HepG2 (cell line): ENCODE data around the gene MCF2L. TPM values are rescaled to one million over a fixed set of nuclear protein-coding genes. Genes with fewer than 3 reads are reported as not detected.

Experiments
- AKNA ChIP-seq: sonication (generic); formaldehyde crosslinking; IDR thresholded peaks from 2 replicates; pipeline ENCODE4 v1.4.0; 2020; ENCODE audit warnings: missing genetic modification reagents, borderline replicate concordance
- ATF2 ChIP-seq: sonication (generic); formaldehyde crosslinking; IDR thresholded peaks from 2 replicates; pipeline ENCODE4 v1.4.0; 2020; ENCODE audit warnings: missing genetic modification reagents
- FOSL2 ChIP-seq: sonication (generic); formaldehyde crosslinking; IDR thresholded peaks from 2 replicates; pipeline ENCODE4 v1.4.0; 2020; ENCODE audit warnings: missing genetic modification reagents
- HDAC1 ChIP-seq: sonication (generic); formaldehyde crosslinking; IDR thresholded peaks from 2 replicates; pipeline ENCODE4 v1.5.1; 2020; ENCODE audit warnings: mild to moderate bottlenecking, missing genetic modification reagents
- HOXA7 ChIP-seq: sonication (generic); formaldehyde crosslinking; IDR thresholded peaks from 2 replicates; pipeline ENCODE4 v1.8.1; 2022; ENCODE audit warnings: mild to moderate bottlenecking, missing genetic modification reagents, moderate library complexity
- NR2F1 ChIP-seq, 2 experiments: fragments of 450-650 bp in 1 of 2; formaldehyde crosslinking in 1 of 2; IDR thresholded peaks; 2 replicates each; pipeline versions ENCODE4 v1.5.0 to v1.6.1; 2016 to 2020; ENCODE audit warnings: mild to moderate bottlenecking in 1 of 2, missing compliant biosample characterization in 1 of 2, missing genetic modification reagents in 1 of 2, moderate library complexity in 1 of 2
- TGIF2 ChIP-seq: IDR thresholded peaks from 2 replicates; pipeline ENCODE4 v1.6.1; 2016; ENCODE audit warnings: control low read depth, missing compliant biosample characterization
- ZBTB3 ChIP-seq: sonication (generic); formaldehyde crosslinking; IDR thresholded peaks from 2 replicates; pipeline ENCODE4 v1.4.0; 2020; ENCODE audit warnings: low read depth, mild to moderate bottlenecking, moderate library complexity, missing genetic modification reagents, borderline replicate concordance
- ZNF281 ChIP-seq: sonication (generic); formaldehyde crosslinking; IDR thresholded peaks from 2 replicates; pipeline ENCODE4 v1.4.0; 2020; ENCODE audit warnings: missing genetic modification reagents, borderline replicate concordance
- ZNF460 ChIP-seq: sonication (generic); formaldehyde crosslinking; IDR thresholded peaks from 2 replicates; pipeline ENCODE4 v1.5.1; 2020; ENCODE audit warnings: missing genetic modification reagents, mild to moderate bottlenecking, borderline replicate concordance
- ZNF598 ChIP-seq: sonication (generic); formaldehyde crosslinking; IDR thresholded peaks from 2 replicates; pipeline ENCODE4 v1.5.1; 2020; ENCODE audit warnings: mild to moderate bottlenecking, missing genetic modification reagents, borderline replicate concordance
- polyA plus RNA-seq, 8 experiments: library from polyadenylated mRNA; depleted of rRNA in 3 of 8; stranded (reverse) in 7 of 8; unstranded in 1 of 8; fragments of >200 nt; fragmentation: Illumina TruSeq in 4 of 8; extraction: Trizol in 4 of 8; gene quantifications; 2 replicates each; pipeline versions ENCODE4 v1.2.1 to v1.2.3, GENCODE V29; 2011 to 2016; ENCODE audit warnings: low read depth in 4 of 8, missing spikeins in 1 of 8, mixed read lengths in 1 of 8; ENCODE audit not compliant: insufficient read depth in 1 of 8
- total RNA-seq, 5 experiments: library from RNA; depleted of rRNA; stranded (reverse); fragments of >200 nt; fragmentation: Illumina TruSeq; extraction: Trizol; gene quantifications; 2 replicates each; pipeline ENCODE4 v1.2.3, GENCODE V29; 2016; ENCODE audit warnings: low read depth in 1 of 5
- TF ChIP-seq, protein P1 (sequence below): sonication (generic); formaldehyde crosslinking; IDR thresholded peaks from 2 replicates; pipeline ENCODE4 v1.8.0; 2022; ENCODE audit warnings: missing genetic modification reagents, mild to moderate bottlenecking, moderate library complexity, borderline replicate concordance
- TF ChIP-seq, protein P2 (sequence below): sonication (generic); formaldehyde crosslinking; IDR thresholded peaks from 2 replicates; pipeline ENCODE4 v1.4.0; 2020; ENCODE audit warnings: mild to moderate bottlenecking, missing genetic modification reagents
- TF ChIP-seq, protein P3 (sequence below): sonication (generic); formaldehyde crosslinking; IDR thresholded peaks from 2 replicates; pipeline ENCODE4 v1.4.0; 2020; ENCODE audit warnings: missing genetic modification reagents

Gene MCF2L
- total and polyA plus RNA-seq, 2 of the 13 experiments (the other 11 are each of a cell fraction or from before 2014, with no cell fraction given), result 19.4 to 28.4 TPM

DNA sequence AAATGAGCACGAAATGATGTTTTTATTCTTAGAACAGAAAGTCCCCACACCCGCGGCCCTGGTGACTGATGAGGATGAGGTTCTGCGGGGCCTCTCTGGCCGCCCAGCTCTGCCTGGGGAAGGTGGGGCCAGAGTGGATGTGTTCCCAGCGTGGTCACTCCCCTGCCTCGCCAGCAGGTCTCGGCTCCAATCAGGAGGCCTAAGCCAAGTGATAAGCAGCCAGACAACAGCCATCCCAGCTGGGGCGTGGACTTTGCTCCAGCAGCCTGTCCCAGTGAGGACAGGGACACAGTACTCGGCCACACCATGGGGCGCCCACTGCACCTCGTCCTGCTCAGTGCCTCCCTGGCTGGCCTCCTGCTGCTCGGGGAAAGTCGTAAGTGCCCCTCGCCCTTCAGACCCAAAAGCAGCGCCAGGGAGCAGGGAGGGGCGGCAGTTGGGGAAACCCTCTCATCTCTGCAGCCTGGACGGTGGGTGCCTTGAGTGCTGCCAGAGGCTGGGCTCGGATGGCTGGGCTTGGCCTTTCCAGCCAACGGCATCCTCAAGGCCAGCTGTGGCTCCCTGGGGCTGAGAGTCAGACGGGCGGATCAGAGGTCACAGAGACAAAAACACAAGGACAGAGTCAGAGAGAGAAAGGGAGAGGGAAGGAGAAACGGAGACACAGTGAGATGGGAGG lies 153.7 kb downstream of the MCF2L start, which contains the start of gene F10 (continued):
- TF ChIP-seq, protein P1, sequence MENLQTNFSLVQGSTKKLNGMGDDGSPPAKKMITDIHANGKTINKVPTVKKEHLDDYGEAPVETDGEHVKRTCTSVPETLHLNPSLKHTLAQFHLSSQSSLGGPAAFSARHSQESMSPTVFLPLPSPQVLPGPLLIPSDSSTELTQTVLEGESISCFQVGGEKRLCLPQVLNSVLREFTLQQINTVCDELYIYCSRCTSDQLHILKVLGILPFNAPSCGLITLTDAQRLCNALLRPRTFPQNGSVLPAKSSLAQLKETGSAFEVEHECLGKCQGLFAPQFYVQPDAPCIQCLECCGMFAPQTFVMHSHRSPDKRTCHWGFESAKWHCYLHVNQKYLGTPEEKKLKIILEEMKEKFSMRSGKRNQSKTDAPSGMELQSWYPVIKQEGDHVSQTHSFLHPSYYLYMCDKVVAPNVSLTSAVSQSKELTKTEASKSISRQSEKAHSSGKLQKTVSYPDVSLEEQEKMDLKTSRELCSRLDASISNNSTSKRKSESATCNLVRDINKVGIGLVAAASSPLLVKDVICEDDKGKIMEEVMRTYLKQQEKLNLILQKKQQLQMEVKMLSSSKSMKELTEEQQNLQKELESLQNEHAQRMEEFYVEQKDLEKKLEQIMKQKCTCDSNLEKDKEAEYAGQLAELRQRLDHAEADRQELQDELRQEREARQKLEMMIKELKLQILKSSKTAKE (CRISPR knock-in tag), result peak; percentile 83
- TF ChIP-seq TGIF2 (peak; percentile 92), FOSL2 (CRISPR knock-in tag) (no peak; the same call in 1 of the 2 replicates), ZNF460 (no peak), HDAC1 (CRISPR knock-in tag) (peak; percentile 85), ZNF281 (no peak; the same call in 1 of the 2 replicates), AKNA (no peak), HOXA7 (no peak), ZBTB3 (CRISPR knock-in tag) (no peak), NR2F1 (CRISPR knock-in tag; IDR thresholded peaks at IDR 0.05) (peak; percentile 23 to 38; a peak in 1 of 4 replicates), ATF2 (CRISPR knock-in tag) (0 out of 2 replicates have a peak, but pooled peaks have one; percentile 58), ZNF598 (CRISPR knock-in tag) (peak; percentile 97)
- TF ChIP-seq, protein P2, sequence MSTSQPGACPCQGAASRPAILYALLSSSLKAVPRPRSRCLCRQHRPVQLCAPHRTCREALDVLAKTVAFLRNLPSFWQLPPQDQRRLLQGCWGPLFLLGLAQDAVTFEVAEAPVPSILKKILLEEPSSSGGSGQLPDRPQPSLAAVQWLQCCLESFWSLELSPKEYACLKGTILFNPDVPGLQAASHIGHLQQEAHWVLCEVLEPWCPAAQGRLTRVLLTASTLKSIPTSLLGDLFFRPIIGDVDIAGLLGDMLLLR, result 0 out of 2 replicates have a peak, but pooled peaks have one; percentile 51
- TF ChIP-seq, protein P3, sequence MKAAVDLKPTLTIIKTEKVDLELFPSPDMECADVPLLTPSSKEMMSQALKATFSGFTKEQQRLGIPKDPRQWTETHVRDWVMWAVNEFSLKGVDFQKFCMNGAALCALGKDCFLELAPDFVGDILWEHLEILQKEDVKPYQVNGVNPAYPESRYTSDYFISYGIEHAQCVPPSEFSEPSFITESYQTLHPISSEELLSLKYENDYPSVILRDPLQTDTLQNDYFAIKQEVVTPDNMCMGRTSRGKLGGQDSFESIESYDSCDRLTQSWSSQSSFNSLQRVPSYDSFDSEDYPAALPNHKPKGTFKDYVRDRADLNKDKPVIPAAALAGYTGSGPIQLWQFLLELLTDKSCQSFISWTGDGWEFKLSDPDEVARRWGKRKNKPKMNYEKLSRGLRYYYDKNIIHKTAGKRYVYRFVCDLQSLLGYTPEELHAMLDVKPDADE, result no peak
